DOHH2 (cell line): ENCODE results near the gene CAPZA1.

ENCODE experiments used
- H3F3A ChIP-seq: fragments of 200-600 bp; sonication (generic), shearing (Covaris generic); 2 replicates; pipeline ENCODE4 v1.6.0; 2016; ENCODE audit warnings: antibody characterized with exemption, mild to moderate bottlenecking; ENCODE audit not compliant: control insufficient read depth, insufficient read depth
- H3K27ac ChIP-seq: fragments of 200-600 bp; sonication (generic); 2 replicates; pipeline ENCODE4 v1.5.1; 2014; ENCODE audit warnings: low read depth, mild to moderate bottlenecking, low read length, moderate library complexity
- H3K27me3 ChIP-seq: fragments of 200-600 bp; sonication (generic); 2 replicates; pipeline ENCODE4 v1.6.1; 2014; ENCODE audit warnings: mild to moderate bottlenecking, low read length, mixed read lengths; ENCODE audit not compliant: control insufficient read depth
- H3K36me3 ChIP-seq: fragments of 200-600 bp; sonication (generic); 2 replicates; pipeline ENCODE4 v1.6.1; 2014; ENCODE audit warnings: mild to moderate bottlenecking, low read length, moderate library complexity, mixed read lengths; ENCODE audit not compliant: control insufficient read depth
- H3K4me1 ChIP-seq: fragments of 200-600 bp; sonication (generic); 2 replicates; pipeline ENCODE4 v1.6.1; 2014; ENCODE audit warnings: mild to moderate bottlenecking, low read length, mixed read lengths; ENCODE audit not compliant: control insufficient read depth
- H3K4me2 ChIP-seq: fragments of 200-600 bp; sonication (generic); 2 replicates; pipeline ENCODE4 v1.6.0; 2014; ENCODE audit warnings: mild to moderate bottlenecking, low read length, moderate library complexity
- H3K4me3 ChIP-seq: fragments of 200-600 bp; sonication (generic); 2 replicates; pipeline ENCODE4 v1.5.1; 2014; ENCODE audit warnings: mild to moderate bottlenecking, low read length, mixed read lengths
- H3K79me2 ChIP-seq: fragments of 200-600 bp; sonication (generic); 2 replicates; pipeline ENCODE4 v1.6.1; 2014; ENCODE audit warnings: mild to moderate bottlenecking, low read length, mixed read lengths; ENCODE audit not compliant: control insufficient read depth
- H3K9me2 ChIP-seq: fragments of 200-600 bp; sonication (generic); replicated peaks from 2 replicates; pipeline ENCODE4 v1.6.1; 2014; ENCODE audit warnings: mild to moderate bottlenecking, low read length, mixed read lengths; ENCODE audit not compliant: control insufficient read depth
- H3K9me3 ChIP-seq: fragments of 200-600 bp; sonication (generic); 2 replicates; pipeline ENCODE4 v1.6.1; 2014; ENCODE audit warnings: antibody characterized with exemption, low read length, mixed read lengths; ENCODE audit not compliant: control insufficient read depth, insufficient read depth
- H4K20me1 ChIP-seq: fragments of 200-600 bp; sonication (generic); 2 replicates; pipeline ENCODE4 v1.6.0; 2014; ENCODE audit warnings: low read depth, mild to moderate bottlenecking, antibody characterized with exemption, low read length, moderate library complexity; ENCODE audit not compliant: control insufficient read depth, insufficient read depth
- EZH2phosphoT487 ChIP-seq: fragments of 200-600 bp; sonication (generic); IDR thresholded peaks from 2 replicates; pipeline ENCODE4 v1.6.1; 2017; ENCODE audit warnings: borderline replicate concordance, mild to moderate bottlenecking, antibody characterized with exemption, low read length, moderate library complexity, mixed read lengths
- TF ChIP-seq, protein P1 (sequence below): fragments of 200-600 bp; sonication (generic); IDR thresholded peaks from one replicate; pipeline ENCODE4 v1.5.1; 2014; ENCODE audit warnings: antibody characterized with exemption, mild to moderate bottlenecking, low read depth, low read length; ENCODE audit not compliant: poor library complexity, severe bottlenecking

Gene CAPZA1

DNA sequence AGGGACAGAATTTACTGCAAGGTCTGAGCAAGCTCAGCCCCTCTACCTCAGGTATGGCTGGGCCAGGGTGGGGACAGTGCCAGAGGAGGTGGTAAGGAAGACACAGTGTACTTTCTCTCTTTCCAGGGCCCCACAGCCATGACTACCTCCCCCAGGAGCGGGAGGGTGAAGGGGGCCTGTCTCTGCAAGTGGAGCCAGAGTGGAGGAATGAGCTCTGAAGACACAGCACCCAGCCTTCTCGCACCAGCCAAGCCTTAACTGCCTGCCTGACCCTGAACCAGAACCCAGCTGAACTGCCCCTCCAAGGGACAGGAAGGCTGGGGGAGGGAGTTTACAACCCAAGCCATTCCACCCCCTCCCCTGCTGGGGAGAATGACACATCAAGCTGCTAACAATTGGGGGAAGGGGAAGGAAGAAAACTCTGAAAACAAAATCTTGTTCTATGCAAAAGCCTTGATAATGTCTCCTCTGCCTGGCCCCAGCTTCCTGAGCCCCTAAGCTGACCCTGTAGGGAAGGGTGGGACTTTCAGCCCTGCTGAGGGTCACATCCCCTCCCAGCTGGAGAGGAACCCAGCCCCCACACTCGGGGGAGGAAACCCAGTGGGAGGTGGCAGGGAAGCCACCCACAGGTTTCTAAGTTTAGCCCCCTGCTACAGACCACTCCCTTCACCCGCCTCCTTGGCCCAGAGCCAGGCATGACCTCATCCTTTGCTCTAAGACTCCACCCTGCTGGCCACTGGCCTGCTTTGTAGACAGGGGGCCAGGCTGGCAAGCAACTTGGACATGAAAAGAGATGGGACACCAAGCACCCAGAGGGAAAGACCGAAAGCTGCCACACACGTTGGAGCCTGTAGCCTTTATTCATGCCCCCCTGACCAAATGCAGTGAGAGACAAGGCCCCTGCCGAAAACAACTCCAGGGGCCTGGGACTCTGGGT, 80.9 kb downstream of the CAPZA1 start:
- no peak for TF ChIP-seq EZH2phosphoT487
- TF ChIP-seq, protein P1, sequence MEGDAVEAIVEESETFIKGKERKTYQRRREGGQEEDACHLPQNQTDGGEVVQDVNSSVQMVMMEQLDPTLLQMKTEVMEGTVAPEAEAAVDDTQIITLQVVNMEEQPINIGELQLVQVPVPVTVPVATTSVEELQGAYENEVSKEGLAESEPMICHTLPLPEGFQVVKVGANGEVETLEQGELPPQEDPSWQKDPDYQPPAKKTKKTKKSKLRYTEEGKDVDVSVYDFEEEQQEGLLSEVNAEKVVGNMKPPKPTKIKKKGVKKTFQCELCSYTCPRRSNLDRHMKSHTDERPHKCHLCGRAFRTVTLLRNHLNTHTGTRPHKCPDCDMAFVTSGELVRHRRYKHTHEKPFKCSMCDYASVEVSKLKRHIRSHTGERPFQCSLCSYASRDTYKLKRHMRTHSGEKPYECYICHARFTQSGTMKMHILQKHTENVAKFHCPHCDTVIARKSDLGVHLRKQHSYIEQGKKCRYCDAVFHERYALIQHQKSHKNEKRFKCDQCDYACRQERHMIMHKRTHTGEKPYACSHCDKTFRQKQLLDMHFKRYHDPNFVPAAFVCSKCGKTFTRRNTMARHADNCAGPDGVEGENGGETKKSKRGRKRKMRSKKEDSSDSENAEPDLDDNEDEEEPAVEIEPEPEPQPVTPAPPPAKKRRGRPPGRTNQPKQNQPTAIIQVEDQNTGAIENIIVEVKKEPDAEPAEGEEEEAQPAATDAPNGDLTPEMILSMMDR: no peak
- Histone ChIP-seq H3K4me2 (peak overlapping the region; percentile 59), H3F3A (0 out of 2 replicates have a peak, but pooled peaks cover 4% of the 10 kb centered on the region), H3K4me3 (peak overlapping the region; percentile 54), H3K4me1 (peaks cover 44% of the 10 kb centered on the region), H3K36me3 (no peaks in the 10 kb centered on the region), H3K79me2 (no peaks in the 10 kb centered on the region), H3K27ac (peak overlapping the region; percentile 31), H3K9me3 (no peaks in the 10 kb centered on the region), H3K27me3 (no peaks in the 10 kb centered on the region), H3K9me2 (no peaks in the 10 kb centered on the region), H4K20me1 (no peaks in the 10 kb centered on the region)

DNA sequence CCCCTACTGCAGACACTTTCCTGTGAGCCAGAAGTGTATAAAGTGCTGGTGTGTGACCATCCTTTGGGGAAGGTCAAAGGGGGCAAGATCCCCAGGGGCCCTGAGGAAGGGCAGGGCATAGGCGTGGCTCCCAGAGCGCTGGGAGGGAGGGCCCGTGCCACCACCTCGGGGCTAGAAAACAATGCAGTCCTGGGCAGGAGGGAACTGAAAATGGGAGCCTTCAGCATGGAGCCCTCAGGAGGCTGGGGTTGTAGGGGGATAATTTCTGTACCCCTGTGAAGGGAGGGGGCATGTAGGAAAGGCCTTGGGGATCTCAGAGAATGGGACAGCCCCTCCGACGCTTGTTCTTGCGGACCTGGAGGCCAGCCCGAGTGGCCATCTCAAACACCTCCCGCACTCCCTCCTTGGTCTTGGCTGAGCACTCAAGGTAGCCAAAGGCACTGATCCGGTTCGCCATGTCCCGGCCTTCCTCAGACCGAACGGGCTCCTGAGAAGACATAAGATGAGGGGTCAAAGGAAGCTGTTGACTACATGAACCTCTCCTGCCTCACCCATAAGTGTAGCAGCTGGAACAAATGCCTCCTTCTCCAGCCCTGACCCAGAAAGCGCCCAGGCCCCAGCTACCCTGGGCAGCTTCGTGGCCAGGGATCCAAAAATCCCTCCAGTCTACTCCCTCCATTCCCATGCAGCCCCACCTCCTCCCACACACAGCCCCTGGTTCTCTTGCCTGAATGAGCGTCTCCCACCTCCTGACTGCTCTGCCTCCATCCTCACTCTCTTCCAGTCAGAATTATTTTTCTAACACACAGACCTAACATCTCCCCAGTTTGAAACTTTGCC, 81.8 kb downstream of the CAPZA1 start:
- Histone ChIP-seq H3K4me3 (peak overlapping the region; percentile 54), H3K79me2 (no peaks in the 10 kb centered on the region), H3K9me3 (no peaks in the 10 kb centered on the region), H3F3A (0 out of 2 replicates have a peak, but pooled peaks cover 4% of the 10 kb centered on the region), H4K20me1 (no peaks in the 10 kb centered on the region), H3K4me2 (peak overlapping the region; percentile 59), H3K27ac (peak overlapping the region; percentile 31; the same call in 1 of the 2 replicates), H3K9me2 (no peaks in the 10 kb centered on the region), H3K36me3 (no peaks in the 10 kb centered on the region), H3K27me3 (no peaks in the 10 kb centered on the region), H3K4me1 (peaks cover 52% of the 10 kb centered on the region)
- TF ChIP-seq, protein P1: no peak
- no peak for TF ChIP-seq EZH2phosphoT487

- Histone ChIP-seq H3K36me3 (no peaks in the 10 kb centered on the region), H3K27ac (no peak overlapping the region), H4K20me1 (no peaks in the 10 kb centered on the region), H3K4me3 (no peak overlapping the region), H3K27me3 (no peaks in the 10 kb centered on the region), H3K4me2 (no peak overlapping the region), H3K4me1 (peaks cover 56% of the 10 kb centered on the region), H3K9me3 (no peaks in the 10 kb centered on the region), H3F3A (0 out of 2 replicates have a peak, but pooled peaks cover 4% of the 10 kb centered on the region), H3K9me2 (no peaks in the 10 kb centered on the region), H3K79me2 (no peaks in the 10 kb centered on the region)
- no peak for TF ChIP-seq EZH2phosphoT487
- TF ChIP-seq, protein P1: no peak
Observed at GRCh38 chr1:112702067-112702395, 82.4 kb downstream of the CAPZA1 start.
